MM.1S (cell line): ENCODE results near the gene DOK1.

Experiments
- DNase-seq: peaks from one replicate; pipeline ENCODE4 v3.0.0-alpha.2; 2015
- H2AFZ ChIP-seq: fragments of 300-600 bp; sonication (generic); 2 replicates; pipeline ENCODE4 v1.6.0; 2016; ENCODE audit warnings: antibody characterized with exemption, low read length
- H3F3A ChIP-seq: fragments of 300-600 bp; sonication (generic); 2 replicates; pipeline ENCODE4 v1.6.1; 2016; ENCODE audit warnings: mild to moderate bottlenecking, antibody characterized with exemption, low read length, moderate library complexity, mixed read lengths; ENCODE audit not compliant: insufficient read depth
- H3K27ac ChIP-seq: fragments of 300-600 bp; sonication (generic); 2 replicates; pipeline ENCODE4 v1.5.1; 2016; ENCODE audit warnings: mild to moderate bottlenecking, low read length
- H3K27me3 ChIP-seq: fragments of 300-600 bp; sonication (generic); replicated peaks from 2 replicates; pipeline ENCODE4 v1.6.0; 2016; ENCODE audit warnings: low read length; ENCODE audit not compliant: insufficient read depth
- H3K36me3 ChIP-seq: fragments of 300-600 bp; sonication (generic); replicated peaks from 2 replicates; pipeline ENCODE4 v1.6.1; 2016; ENCODE audit warnings: mild to moderate bottlenecking, low read length, mixed read lengths; ENCODE audit not compliant: insufficient read depth
- H3K4me1 ChIP-seq: fragments of 300-600 bp; sonication (generic); 2 replicates; pipeline ENCODE4 v1.6.1; 2016; ENCODE audit warnings: low read length, mixed read lengths
- H3K4me2 ChIP-seq: fragments of 300-600 bp; sonication (generic); 2 replicates; pipeline ENCODE4 v1.6.0; 2016; ENCODE audit warnings: low read depth, low read length
- H3K4me3 ChIP-seq: fragments of 300-600 bp; sonication (generic); 2 replicates; pipeline ENCODE4 v1.5.1; 2016; ENCODE audit warnings: low read length, mixed read lengths
- H3K79me2 ChIP-seq: fragments of 300-600 bp; sonication (generic); 2 replicates; pipeline ENCODE4 v1.6.1; 2016; ENCODE audit warnings: mixed run types, low read length, mixed read lengths
- H3K9ac ChIP-seq: fragments of 300-600 bp; sonication (generic); 2 replicates; pipeline ENCODE4 v1.6.1; 2016; ENCODE audit warnings: low read length, mixed read lengths
- H3K9me2 ChIP-seq: fragments of 300-600 bp; sonication (generic); replicated peaks from 2 replicates; pipeline ENCODE4 v1.6.1; 2016; ENCODE audit warnings: mild to moderate bottlenecking, low read length, mixed read lengths; ENCODE audit not compliant: insufficient read depth
- H3K9me3 ChIP-seq: fragments of 300-600 bp; sonication (generic); replicated peaks from 2 replicates; pipeline ENCODE4 v1.6.1; 2016; ENCODE audit warnings: mild to moderate bottlenecking, low read length, mixed read lengths; ENCODE audit not compliant: insufficient read depth
- H4K20me1 ChIP-seq: fragments of 300-600 bp; sonication (generic); 2 replicates; pipeline ENCODE4 v1.6.1; 2016; ENCODE audit warnings: mild to moderate bottlenecking, low read length, moderate library complexity, mixed read lengths; ENCODE audit not compliant: insufficient read depth
- EZH2 ChIP-seq: fragments of 300-600 bp; sonication (generic); optimal IDR thresholded peaks from 2 replicates; pipeline ENCODE3; 2017; ENCODE audit warnings: low read depth, mild to moderate bottlenecking, antibody characterized with exemption, low read length, mixed read lengths
- EZH2phosphoT487 ChIP-seq: fragments of 300-600 bp; sonication (generic); IDR thresholded peaks from 2 replicates; pipeline ENCODE4 v1.6.1; 2018; ENCODE audit warnings: antibody characterized with exemption, low read length
- TF ChIP-seq, protein P1 (sequence below): fragments of 300-600 bp; sonication (generic); IDR thresholded peaks from 2 replicates; pipeline ENCODE4 v1.5.1; 2016; ENCODE audit warnings: antibody characterized with exemption, low read length, mixed read lengths

DOK1 gene

DNA sequence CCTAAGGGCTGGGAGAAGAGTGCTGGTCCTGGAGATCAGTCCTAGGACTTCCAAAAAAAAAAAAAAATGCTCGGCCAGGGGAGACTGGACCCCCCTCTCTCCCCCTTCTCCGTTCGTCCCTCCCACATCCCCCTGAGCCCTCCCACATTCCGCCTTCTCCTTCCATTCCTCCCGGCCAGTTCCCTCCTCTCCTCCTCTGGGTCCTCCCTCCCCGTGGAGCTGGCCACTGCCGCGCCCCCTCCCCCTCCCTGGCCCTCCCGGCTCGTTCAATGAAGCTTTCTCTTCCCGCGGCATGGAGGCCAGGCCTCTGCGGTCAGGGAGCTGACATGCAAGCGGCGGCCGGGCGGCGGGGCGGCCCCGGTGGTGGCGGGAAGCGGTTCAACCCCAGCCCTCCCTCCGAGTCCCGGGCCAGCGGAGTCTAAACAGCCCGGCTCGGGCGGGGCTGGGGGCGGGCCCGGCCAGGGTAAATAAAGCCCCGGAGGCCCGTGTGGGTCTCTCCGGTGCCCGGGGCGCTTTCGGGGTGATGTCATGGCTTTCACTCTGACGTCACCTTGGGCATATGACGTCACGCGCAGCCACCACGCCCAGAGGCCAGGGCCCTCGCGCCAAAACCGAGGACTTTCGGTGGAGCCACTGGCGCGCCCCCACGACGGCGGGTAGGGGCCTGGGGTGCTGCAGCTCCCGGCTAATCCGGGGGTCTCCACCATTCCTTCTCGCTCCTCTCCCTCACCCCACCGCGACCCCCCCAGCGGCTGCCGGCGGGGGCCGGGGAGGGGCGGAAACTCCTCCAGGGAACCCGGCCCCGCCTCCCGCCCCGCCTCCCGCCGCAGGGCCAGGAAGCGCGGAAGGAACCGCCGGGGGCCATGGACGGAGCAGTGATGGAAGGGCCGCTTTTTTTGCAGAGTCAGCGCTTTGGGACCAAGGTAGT, at the start of gene DOK1, which contains the start of gene LOXL3:
Gene DOK1, plus strand, starts transcription at position 829 of the 928 bp plus-strand sequence. Its CDS starts 35 bp downstream, at position 864.
Gene LOXL3, minus strand, starts transcription at position 51 of the 928 bp plus-strand sequence. CDS start 1,308 bp downstream, outside the sequence.
- Histone ChIP-seq H3K4me3 (peak within 1 kb of the TSS; percentile 93), H4K20me1 (no peaks in the 10 kb centered on the region), H3K27me3 (peaks cover 17% of the 10 kb centered on the region), H3F3A (no peaks in the 10 kb centered on the region), H3K9ac (peak within 1 kb of the TSS; percentile 86), H2AFZ (peak within 1 kb of the TSS; percentile 87), H3K36me3 (0 out of 2 replicates have a peak, but pooled peaks cover 2% of the 10 kb centered on the region), H3K9me3 (no peaks in the 10 kb centered on the region), H3K4me1 (peaks cover 3% of the 10 kb centered on the region; the same call in 1 of the 2 replicates), H3K27ac (peak within 1 kb of the TSS; percentile 53; the same call in 1 of the 2 replicates), H3K4me2 (peak within 1 kb of the TSS; percentile 94), H3K9me2 (no peaks in the 10 kb centered on the region), H3K79me2 (peaks cover 9% of the 10 kb centered on the region; the same call in 1 of the 2 replicates)
- peak; percentile 81 for DNase-seq
- TF ChIP-seq EZH2phosphoT487 (no peak), EZH2 (no peak)
- TF ChIP-seq, protein P1, sequence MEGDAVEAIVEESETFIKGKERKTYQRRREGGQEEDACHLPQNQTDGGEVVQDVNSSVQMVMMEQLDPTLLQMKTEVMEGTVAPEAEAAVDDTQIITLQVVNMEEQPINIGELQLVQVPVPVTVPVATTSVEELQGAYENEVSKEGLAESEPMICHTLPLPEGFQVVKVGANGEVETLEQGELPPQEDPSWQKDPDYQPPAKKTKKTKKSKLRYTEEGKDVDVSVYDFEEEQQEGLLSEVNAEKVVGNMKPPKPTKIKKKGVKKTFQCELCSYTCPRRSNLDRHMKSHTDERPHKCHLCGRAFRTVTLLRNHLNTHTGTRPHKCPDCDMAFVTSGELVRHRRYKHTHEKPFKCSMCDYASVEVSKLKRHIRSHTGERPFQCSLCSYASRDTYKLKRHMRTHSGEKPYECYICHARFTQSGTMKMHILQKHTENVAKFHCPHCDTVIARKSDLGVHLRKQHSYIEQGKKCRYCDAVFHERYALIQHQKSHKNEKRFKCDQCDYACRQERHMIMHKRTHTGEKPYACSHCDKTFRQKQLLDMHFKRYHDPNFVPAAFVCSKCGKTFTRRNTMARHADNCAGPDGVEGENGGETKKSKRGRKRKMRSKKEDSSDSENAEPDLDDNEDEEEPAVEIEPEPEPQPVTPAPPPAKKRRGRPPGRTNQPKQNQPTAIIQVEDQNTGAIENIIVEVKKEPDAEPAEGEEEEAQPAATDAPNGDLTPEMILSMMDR = no peak

DNA sequence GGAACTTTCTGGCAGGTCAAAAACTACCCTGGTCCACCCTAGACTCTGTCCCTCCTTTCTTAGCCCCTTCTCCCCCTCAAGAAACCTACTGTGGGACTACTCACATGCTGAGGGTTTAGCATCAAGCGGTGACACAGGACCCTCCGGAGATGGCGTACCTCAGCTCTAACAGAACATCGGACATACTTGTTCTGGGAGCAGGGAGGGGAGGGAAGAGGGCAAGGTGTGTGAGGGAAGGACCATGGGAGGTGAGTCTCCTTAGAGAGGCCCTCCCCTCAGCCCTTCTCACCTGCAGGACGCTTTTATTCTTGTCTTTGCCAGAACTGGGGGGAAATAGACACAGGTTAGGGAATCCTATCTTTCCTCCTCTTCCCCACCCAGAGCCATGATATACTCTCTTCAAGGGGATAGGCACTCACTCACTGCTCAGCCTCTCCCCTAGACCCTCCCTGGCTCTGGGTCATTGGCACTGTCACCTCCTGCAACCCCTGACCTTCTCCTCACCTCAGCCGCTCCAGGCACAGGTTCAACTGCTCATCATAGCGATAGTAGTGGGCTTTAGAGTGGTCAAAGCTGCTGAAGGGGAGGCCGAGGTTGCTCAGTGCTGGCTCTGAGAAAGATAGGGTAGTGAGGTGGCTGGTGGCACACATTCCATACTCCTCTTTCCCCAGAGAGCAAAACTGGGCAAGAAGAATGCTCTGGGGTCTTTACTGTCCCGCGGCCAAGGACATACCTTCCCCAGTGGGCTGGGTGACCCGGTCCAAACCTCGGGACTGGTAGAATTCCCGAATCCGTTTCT, 48.9 kb upstream of the DOK1 start:
- Histone ChIP-seq H2AFZ (no peak overlapping the region), H3K36me3 (no peaks in the 10 kb centered on the region), H3K9me3 (no peaks in the 10 kb centered on the region), H3K4me1 (peaks cover 14% of the 10 kb centered on the region), H3K9me2 (no peaks in the 10 kb centered on the region), H3K27ac (no peak overlapping the region), H4K20me1 (no peaks in the 10 kb centered on the region), H3K79me2 (peaks cover 13% of the 10 kb centered on the region), H3K4me2 (0 out of 2 replicates have a peak overlapping the region, but pooled peaks have one; percentile 10), H3K9ac (no peak overlapping the region), H3F3A (0 out of 2 replicates have a peak, but pooled peaks cover 14% of the 10 kb centered on the region), H3K4me3 (no peak overlapping the region), H3K27me3 (peaks cover 14% of the 10 kb centered on the region)
- DNase-seq = no peak
- TF ChIP-seq EZH2 (no peak), EZH2phosphoT487 (no peak)
- TF ChIP-seq, protein P1 = no peak

DNA sequence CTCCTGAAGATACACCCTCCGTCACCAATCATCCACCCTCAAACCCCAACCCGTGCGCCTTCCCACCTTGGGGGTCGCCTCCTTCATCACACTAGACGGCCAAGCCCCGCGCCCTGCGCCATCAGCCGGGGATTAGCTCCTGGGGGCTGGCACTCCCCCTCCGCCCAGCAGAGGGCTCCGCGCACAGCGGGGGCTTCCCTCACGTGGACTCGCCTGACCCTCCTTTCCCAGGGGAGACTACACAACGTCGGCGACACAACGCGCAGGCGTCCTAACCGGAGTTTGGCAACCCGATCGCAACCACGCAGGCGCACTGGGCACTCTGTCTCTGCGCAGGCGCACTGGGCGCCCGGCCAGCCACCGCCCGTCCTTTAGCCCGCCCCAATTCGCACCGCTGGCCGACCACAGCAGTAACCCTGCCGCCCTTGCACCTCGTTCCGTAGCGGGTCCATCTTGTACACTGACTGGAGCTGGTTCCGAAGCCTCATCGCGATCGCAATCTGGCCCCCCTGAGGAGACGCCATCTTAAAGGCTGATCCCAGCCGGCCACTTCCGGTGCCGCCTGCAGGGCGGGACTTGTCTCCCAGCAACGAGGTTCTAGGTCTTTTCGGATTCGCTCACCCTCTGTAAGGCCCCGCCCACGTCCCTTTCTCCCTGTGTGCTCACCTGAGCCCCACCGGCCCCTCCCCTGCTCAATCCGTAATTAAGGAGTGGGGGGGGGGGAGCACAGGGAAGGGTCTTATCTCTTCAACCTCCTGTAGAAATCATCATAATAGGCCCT, 47.2 kb upstream of the DOK1 start, which contains the start of gene PCGF1:
Gene PCGF1, minus strand, starts transcription at position 551 of the 781 bp plus-strand sequence. Its CDS starts 27 bp downstream, at position 524.
- TF ChIP-seq, protein P1 = peak; percentile 43
- TF ChIP-seq EZH2phosphoT487 = no peak
- peak within 1 kb of the TSS; percentile 89 for H3K4me3 ChIP-seq
- peak within 1 kb of the TSS; percentile 81 for H3K27ac ChIP-seq
- no peaks in the 10 kb centered on the region for H3K9me2 ChIP-seq
- H3K36me3 ChIP-seq = no peaks in the 10 kb centered on the region
- peak within 1 kb of the TSS; percentile 98 for H2AFZ ChIP-seq
- no peaks in the 10 kb centered on the region for H3K9me3 ChIP-seq
- H3K9ac ChIP-seq = peak within 1 kb of the TSS; percentile 96
- peaks cover 24% of the 10 kb centered on the region for H3K27me3 ChIP-seq
- H3F3A ChIP-seq = 0 out of 2 replicates have a peak, but pooled peaks cover 11% of the 10 kb centered on the region
- peak; percentile 98 for DNase-seq
- peaks cover 14% of the 10 kb centered on the region for H3K4me1 ChIP-seq
- H3K4me2 ChIP-seq = peak within 1 kb of the TSS; percentile 97
- H3K79me2 ChIP-seq = peaks cover 13% of the 10 kb centered on the region
- H4K20me1 ChIP-seq = no peaks in the 10 kb centered on the region
